Measurements from ENCODE around the gene AMELY.

DNA sequence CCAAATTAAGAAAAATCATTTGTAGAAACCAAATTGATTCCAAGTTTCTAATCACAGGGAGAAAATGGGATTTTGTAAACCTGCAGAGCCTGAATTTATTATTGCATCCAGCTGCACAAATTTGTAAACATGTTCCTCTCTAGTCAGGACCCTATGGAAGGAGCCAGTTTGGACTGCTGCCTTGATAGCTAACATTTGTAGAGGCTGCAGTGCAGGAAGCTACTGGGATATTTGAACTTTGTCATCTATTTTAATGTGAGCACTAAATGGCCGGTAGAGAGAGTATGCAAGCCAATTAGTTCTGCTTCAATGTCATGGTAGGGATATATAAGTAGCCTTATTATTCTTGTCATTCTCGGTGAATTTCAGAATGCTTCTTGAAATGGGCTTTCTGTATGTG lies 62.2 kb downstream of the AMELY start:
- TF ChIP-seq POLR2A (IDR thresholded peaks at IDR 0.05) (no peak), CTCF (IDR thresholded peaks at IDR 0.05) (no peak), POLR2AphosphoS5 (IDR thresholded peaks at IDR 0.05; ENCODE audit: insufficient read depth in 1 of 2, low read depth in 1 of 2) (no peak)
